Stimulated activated CD4-positive, alpha-beta T cell treated with anti-CD3 and anti-CD28 coated beads, Interleukin-15, amount 100 ng/mL, for 1 hour (primary cell): ENCODE data around the gene IDH2.
"Not testable (repeated sequence)": the region's sequence is repeated elsewhere in the genome, so short reads cannot be mapped to it uniquely, and the experiment has no call there.

Source experiments
- DNase-seq, 2 donors: peaks; one replicate each; pipeline ENCODE4 v3.0.0-alpha.2; 2020; ENCODE audit warnings: low read depth in 1 of 2, low spot score in 1 of 2

Gene IDH2

GRCh38 chr15:90085565-90085964 is 16.7 kb downstream of the IDH2 start:
- no peak for DNase-seq

- DNase-seq, result no peak
Observed at GRCh38 chr15:90084876-90085423, 17.3 kb downstream of the IDH2 start.

- no peak for DNase-seq
Observed at GRCh38 chr15:90083954-90084607, 18.2 kb downstream of the IDH2 start.

- no peak for DNase-seq
Observed at GRCh38 chr15:90083419-90083818, 18.8 kb downstream of the IDH2 start.

GRCh38 chr15:90082140-90082715 is 20.0 kb downstream of the IDH2 start:
- no peak for DNase-seq

GRCh38 chr15:90080818-90081393 is 21.4 kb downstream of the IDH2 start:
- no peak for DNase-seq

GRCh38 chr15:90080458-90080755 is 21.9 kb downstream of the IDH2 start:
- DNase-seq, result no peak

GRCh38 chr15:90079619-90080457 is 22.4 kb downstream of the IDH2 start:
- no peak for DNase-seq

GRCh38 chr15:90078965-90079364 is 23.3 kb downstream of the IDH2 start:
- no peak for DNase-seq

GRCh38 chr15:90076716-90077115 is 25.6 kb downstream of the IDH2 start:
- DNase-seq, result no peak

GRCh38 chr15:90075420-90076289 is 26.6 kb downstream of the IDH2 start:
- DNase-seq, result no peak

GRCh38 chr15:90074916-90075315 is 27.4 kb downstream of the IDH2 start:
- no peak for DNase-seq

GRCh38 chr15:90074023-90074422 is 28.2 kb downstream of the IDH2 start:
- DNase-seq, result no peak

GRCh38 chr15:90072978-90073640 is 29.2 kb downstream of the IDH2 start:
- DNase-seq, result no peak

- peak; percentile 59 to 64 for DNase-seq
Observed at GRCh38 chr15:90071220-90071807, 31.0 kb downstream of the IDH2 start.

- DNase-seq, result not testable (repeated sequence)
Observed at GRCh38 chr15:90070623-90071022, 31.6 kb downstream of the IDH2 start.

GRCh38 chr15:90067953-90068606 is 34.2 kb downstream of the IDH2 start:
- no peak for DNase-seq

GRCh38 chr15:90067181-90067952 is 34.9 kb downstream of the IDH2 start:
- DNase-seq, result no peak

- DNase-seq, result no peak
Observed at GRCh38 chr15:90065682-90066049, 36.6 kb downstream of the IDH2 start.
